NT2/D1 (cell line): ENCODE measurements around the gene SNX13.

Experiments
- DNase-seq: peaks from one replicate; pipeline ENCODE4 v3.0.0-alpha.2; 2011; ENCODE audit warnings: low read depth, low spot score
- H3K27me3 ChIP-seq: 2 replicates; pipeline ENCODE4 v1.6.0; 2011; ENCODE audit warnings: mild to moderate bottlenecking; ENCODE audit not compliant: insufficient read length, insufficient read depth
- H3K36me3 ChIP-seq: 2 replicates; pipeline ENCODE4 v1.6.1; 2011; ENCODE audit warnings: mild to moderate bottlenecking, low read length, mixed read lengths; ENCODE audit not compliant: insufficient read depth, insufficient read length
- H3K4me1 ChIP-seq: 2 replicates; pipeline ENCODE4 v1.5.1; 2011; ENCODE audit not compliant: insufficient read depth, insufficient read length
- H3K4me3 ChIP-seq: 2 replicates; pipeline ENCODE4 v1.5.1; 2011; ENCODE audit warnings: low read depth; ENCODE audit not compliant: insufficient read length
- H3K9ac ChIP-seq: 2 replicates; pipeline ENCODE4 v1.6.0; 2011; ENCODE audit warnings: low read depth; ENCODE audit not compliant: insufficient read length
- H3K9me3 ChIP-seq: 2 replicates; pipeline ENCODE4 v1.5.1; 2011; ENCODE audit warnings: mild to moderate bottlenecking, low read length; ENCODE audit not compliant: insufficient read depth
- SUZ12 ChIP-seq: IDR thresholded peaks from 2 replicates; pipeline ENCODE4 v1.6.1; 2011; ENCODE audit not compliant: insufficient read length, insufficient read depth; ENCODE audit errors: extremely low read depth
- YY1 ChIP-seq: IDR thresholded peaks from 2 replicates; pipeline ENCODE4 v1.6.1; 2011; ENCODE audit not compliant: insufficient read length, insufficient read depth
- ZNF274 ChIP-seq: IDR thresholded peaks from 2 replicates; pipeline ENCODE4 v1.6.1; 2011; ENCODE audit warnings: mild to moderate bottlenecking, low read depth, low read length

Gene SNX13

DNA sequence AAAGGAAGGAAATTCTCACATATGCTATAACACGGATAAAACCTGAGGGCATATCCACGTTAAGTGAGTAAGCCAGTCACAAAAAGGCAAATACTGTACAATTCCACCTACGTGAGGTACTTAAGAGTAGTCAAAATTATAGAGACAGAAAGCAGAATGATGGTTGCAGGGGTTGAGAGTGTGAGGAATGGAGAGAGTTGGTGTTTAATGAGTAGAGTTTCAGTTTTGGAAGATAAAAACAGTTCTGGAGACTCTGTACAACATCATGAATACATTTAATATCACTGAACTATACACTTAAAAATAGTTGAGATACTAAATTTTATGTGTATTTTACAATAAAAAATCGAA lies 95.1 kb downstream of the SNX13 start:
- Histone ChIP-seq H3K9ac (no peak overlapping the region), H3K36me3 (peaks cover 11% of the 10 kb centered on the region), H3K4me1 (no peaks in the 10 kb centered on the region), H3K27me3 (no peaks in the 10 kb centered on the region), H3K9me3 (no peaks in the 10 kb centered on the region), H3K4me3 (no peak overlapping the region)
- TF ChIP-seq SUZ12 (no peak), ZNF274 (no peak), YY1 (no peak)
- no peak for DNase-seq

DNA sequence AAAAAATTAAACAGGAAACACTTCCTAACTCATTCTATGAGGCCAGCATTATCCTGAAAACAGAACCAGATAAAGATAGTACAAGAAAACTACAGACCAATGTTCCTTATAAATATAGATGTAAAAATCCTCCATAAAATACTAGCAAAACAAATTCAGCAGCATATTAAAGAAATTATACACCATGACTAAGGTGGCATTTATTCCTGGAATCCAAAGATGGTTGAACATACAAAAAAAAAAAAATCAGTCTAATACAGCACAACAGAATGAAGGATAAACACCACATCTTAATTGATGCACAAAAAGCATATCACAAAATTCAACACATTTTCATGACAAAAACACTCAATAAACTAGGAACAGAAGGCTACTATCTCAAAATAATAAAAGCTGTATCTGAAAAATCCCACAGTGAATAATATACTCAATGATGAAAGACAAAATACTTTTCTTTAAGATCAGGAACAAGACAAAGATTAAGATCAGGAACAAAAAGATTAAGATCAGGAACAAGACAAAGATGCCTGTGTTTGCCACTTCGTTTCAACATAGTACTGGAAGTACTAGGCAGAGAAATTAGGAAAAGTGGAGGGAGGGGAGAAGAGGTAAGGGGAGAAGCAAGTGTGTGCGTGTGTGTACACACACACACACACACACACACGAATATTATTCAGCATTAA lies 95.6 kb downstream of the SNX13 start:
- no peak for DNase-seq
- H3K27me3 ChIP-seq = no peaks in the 10 kb centered on the region
- H3K4me1 ChIP-seq = no peaks in the 10 kb centered on the region
- TF ChIP-seq ZNF274 = no peak
- no peak for TF ChIP-seq YY1
- TF ChIP-seq SUZ12 = no peak
- no peaks in the 10 kb centered on the region for H3K9me3 ChIP-seq
- peaks cover 15% of the 10 kb centered on the region for H3K36me3 ChIP-seq
- no peak overlapping the region for H3K9ac ChIP-seq
- no peak overlapping the region for H3K4me3 ChIP-seq

DNA sequence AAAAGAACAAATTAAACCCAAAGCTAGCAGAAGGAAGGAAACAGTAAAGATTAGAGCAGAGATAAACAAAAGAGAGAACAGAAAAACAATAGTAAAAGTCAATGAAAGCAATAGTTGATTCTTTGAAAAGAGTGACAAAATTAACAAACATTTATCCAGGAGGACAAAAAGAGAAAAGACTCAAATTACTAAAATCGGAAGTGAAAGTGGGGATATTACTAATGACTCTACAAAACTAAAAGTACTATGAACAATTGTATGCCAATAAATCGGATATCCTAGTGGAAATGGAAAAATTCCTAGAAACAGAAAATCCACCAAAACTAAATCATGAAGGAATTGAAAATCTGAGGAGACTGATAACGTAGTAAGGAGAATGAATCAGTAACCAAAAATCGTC lies 96.3 kb downstream of the SNX13 start:
- no peak for DNase-seq
- Histone ChIP-seq H3K4me3 (no peak overlapping the region), H3K27me3 (no peaks in the 10 kb centered on the region), H3K9me3 (no peaks in the 10 kb centered on the region), H3K4me1 (no peaks in the 10 kb centered on the region), H3K36me3 (peaks cover 20% of the 10 kb centered on the region), H3K9ac (no peak overlapping the region)
- TF ChIP-seq SUZ12 = no peak
- no peak for TF ChIP-seq ZNF274
- TF ChIP-seq YY1 = no peak

DNA sequence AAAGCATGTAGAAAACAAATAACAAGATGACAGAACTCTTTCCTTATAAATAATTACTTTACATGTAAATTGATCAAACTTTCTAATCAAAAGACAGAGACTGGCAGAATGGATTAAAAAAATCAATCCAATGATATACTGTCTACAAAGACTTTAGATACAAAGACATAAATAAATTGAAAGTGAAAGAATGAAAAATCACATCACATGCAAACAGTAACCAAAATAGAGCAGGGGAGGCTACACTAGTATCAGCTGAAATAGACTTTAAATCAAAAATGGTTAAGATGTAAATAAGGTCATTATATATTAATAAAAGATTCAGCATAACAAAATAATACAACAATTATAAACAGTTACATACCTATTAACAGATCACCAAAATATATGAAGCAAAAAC lies 97.3 kb downstream of the SNX13 start:
- H3K9me3 ChIP-seq = no peaks in the 10 kb centered on the region
- peaks cover 21% of the 10 kb centered on the region for H3K36me3 ChIP-seq
- H3K4me3 ChIP-seq = no peak overlapping the region
- DNase-seq = no peak
- no peaks in the 10 kb centered on the region for H3K27me3 ChIP-seq
- TF ChIP-seq SUZ12 (no peak), YY1 (no peak), ZNF274 (no peak)
- no peak overlapping the region for H3K9ac ChIP-seq
- no peaks in the 10 kb centered on the region for H3K4me1 ChIP-seq

DNA sequence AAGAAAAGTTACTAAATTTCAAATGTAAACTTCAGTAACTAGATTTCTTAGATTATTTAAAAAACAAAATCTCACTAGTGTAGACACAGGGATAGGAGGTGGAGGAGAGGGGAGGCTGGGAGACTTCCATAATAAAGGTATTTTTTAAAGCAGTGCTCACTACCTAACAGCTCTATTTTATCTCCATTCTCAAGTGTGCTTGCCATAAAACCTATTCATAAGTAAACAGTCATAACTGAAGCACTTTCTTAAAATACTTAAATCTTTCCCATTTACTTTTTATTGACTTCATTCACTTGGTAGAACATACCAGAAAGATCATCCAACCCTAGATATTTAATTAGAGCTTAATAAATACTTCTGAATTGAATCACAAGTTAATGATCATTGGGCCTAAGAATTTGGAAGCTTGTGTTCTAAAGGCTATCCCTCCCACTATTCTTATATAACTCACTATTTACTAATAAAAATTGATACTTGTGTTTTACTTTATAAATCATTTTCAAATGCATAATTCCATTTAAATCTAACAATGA lies 107.4 kb downstream of the SNX13 start:
- H3K9me3 ChIP-seq = no peaks in the 10 kb centered on the region
- TF ChIP-seq YY1 = no peak
- TF ChIP-seq SUZ12 = no peak
- TF ChIP-seq ZNF274 = no peak
- H3K36me3 ChIP-seq = peaks cover 14% of the 10 kb centered on the region

DNA sequence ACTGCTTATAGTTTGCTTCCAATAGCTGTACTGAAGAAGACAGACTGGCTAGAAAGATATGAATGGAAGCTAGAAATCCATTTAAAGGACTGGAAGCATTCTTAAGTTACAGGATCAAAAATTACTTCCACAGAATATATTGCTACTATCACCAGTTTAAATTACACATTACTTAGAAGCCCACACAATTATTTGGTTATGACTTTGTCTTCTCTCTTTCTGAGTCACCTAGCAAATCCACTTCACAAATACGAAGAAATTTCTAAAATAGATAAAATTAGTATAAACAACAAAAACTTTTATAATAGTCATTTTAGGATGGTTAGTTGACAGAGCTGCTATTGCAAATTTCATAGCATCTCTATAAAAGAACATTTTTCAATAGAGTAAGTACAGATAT lies 108.1 kb downstream of the SNX13 start:
- Histone ChIP-seq H3K9ac (no peak overlapping the region), H3K4me1 (no peaks in the 10 kb centered on the region), H3K36me3 (peaks cover 14% of the 10 kb centered on the region), H3K4me3 (no peak overlapping the region), H3K9me3 (no peaks in the 10 kb centered on the region), H3K27me3 (no peaks in the 10 kb centered on the region)
- DNase-seq = no peak
- no peak for TF ChIP-seq ZNF274
- TF ChIP-seq SUZ12 = no peak
- TF ChIP-seq YY1 = no peak

More for the DNA sequence above, 107.4 kb downstream of the SNX13 start:
- no peak for DNase-seq
- H3K9ac ChIP-seq = no peak overlapping the region
- H3K4me1 ChIP-seq = no peaks in the 10 kb centered on the region
- no peak overlapping the region for H3K4me3 ChIP-seq
- H3K27me3 ChIP-seq = no peaks in the 10 kb centered on the region

DNA sequence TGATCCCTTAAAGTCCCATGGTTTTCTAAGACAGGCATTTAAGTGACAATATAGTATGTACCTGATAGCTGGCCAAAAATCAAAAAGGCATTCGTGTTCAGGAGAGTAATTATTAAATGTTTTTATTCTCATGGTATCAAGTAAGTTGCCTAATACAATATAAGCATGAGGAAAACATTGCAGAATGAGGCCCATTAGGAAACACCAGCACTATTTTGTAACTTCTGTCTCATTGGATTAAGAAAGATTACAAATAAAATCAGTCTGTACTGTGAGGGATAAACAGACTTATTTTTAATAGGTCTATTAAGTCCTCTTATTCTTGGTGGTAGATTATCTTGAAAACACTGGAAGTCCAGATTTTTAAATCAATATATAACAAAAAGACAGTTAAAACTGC lies 110.1 kb downstream of the SNX13 start:
- no peaks in the 10 kb centered on the region for H3K9me3 ChIP-seq
- H3K4me1 ChIP-seq = no peaks in the 10 kb centered on the region
- H3K4me3 ChIP-seq = no peak overlapping the region
- H3K27me3 ChIP-seq = no peaks in the 10 kb centered on the region
- peaks cover 12% of the 10 kb centered on the region for H3K36me3 ChIP-seq
- no peak for TF ChIP-seq ZNF274
- TF ChIP-seq YY1 = no peak
- TF ChIP-seq SUZ12 = no peak
- DNase-seq = no peak
- H3K9ac ChIP-seq = no peak overlapping the region
